ENCODE results near the gene HCFC1.

Gene HCFC1

GRCh38 chrX:153950127-153950526 lies 21.5 kb downstream of the HCFC1 start:
- Histone ChIP-seq H3K9ac (ENCODE audit: low read length) (no peak overlapping the region), H3K18ac (ENCODE audit: low read length) (no peak overlapping the region), H4K91ac (ENCODE audit: low read depth, low read length) (no peak overlapping the region), H2BK120ac (ENCODE audit: insufficient read depth, low read length, poor library complexity) (no peak overlapping the region), H3K27me3 (ENCODE audit: insufficient read depth, low read length) (no peaks in the 10 kb centered on the region), H2BK12ac (ENCODE audit: low read length) (no peak overlapping the region), H3K4me2 (ENCODE audit: low read length) (no peak overlapping the region), H3K9me3 (ENCODE audit: insufficient read depth, low read depth, low read length) (no peaks in the 10 kb centered on the region), H2BK5ac (ENCODE audit: low read depth, low read length, poor library complexity) (no peak overlapping the region), H3K23ac (ENCODE audit: low read length) (no peak overlapping the region), H4K8ac (ENCODE audit: low read depth, low read length) (no peak overlapping the region), H3K14ac (ENCODE audit: low read length) (no peak overlapping the region), H2AK5ac (ENCODE audit: low read length) (no peak overlapping the region), H3K4me3 (ENCODE audit: low read depth, low read length) (no peak overlapping the region), H3K79me1 (ENCODE audit: low read length) (no peaks in the 10 kb centered on the region), H3K79me2 (ENCODE audit: control insufficient read depth, insufficient read depth, low read length, poor library complexity) (no peaks in the 10 kb centered on the region), H2AFZ (ENCODE audit: insufficient read depth, low read length, poor library complexity) (no peak overlapping the region), H4K12ac (ENCODE audit: low read depth, low read length) (no peak overlapping the region), H3K4ac (ENCODE audit: low read depth, low read length) (no peak overlapping the region), H3K36me3 (ENCODE audit: control insufficient read depth in 1 of 2, insufficient read depth in 2 of 2, low read length in 2 of 2) (peaks cover 71 to 74% of the 10 kb centered on the region in 2 experiments), H3K27ac (ENCODE audit: low read depth, low read length) (no peak overlapping the region), H3K4me1 (ENCODE audit: control insufficient read depth in 1 of 2, insufficient read depth in 2 of 2, low read length in 2 of 2) (no peaks in the 10 kb centered on the region)
- no CpG with 5 or more reads among the region's 19 CpGs for WGBS (ENCODE audit: extremely low coverage, insufficient coverage, insufficient read length)
- DNase-seq: peak in 1 of 2 donors; percentile 19

- H3K36me3 ChIP-seq (ENCODE audit: control insufficient read depth in 1 of 2, insufficient read depth in 2 of 2, low read length in 2 of 2): peaks cover 61 to 64% of the 10 kb centered on the region in 2 experiments
- WGBS (ENCODE audit: extremely low coverage, insufficient coverage, insufficient read length): no CpG with 5 or more reads among the region's 30 CpGs
- H2BK120ac ChIP-seq (ENCODE audit: insufficient read depth, low read length, poor library complexity): no peak overlapping the region
- no peak overlapping the region for H2BK5ac ChIP-seq (ENCODE audit: low read depth, low read length, poor library complexity)
- peaks cover 0 to 2% of the 10 kb centered on the region in 2 experiments for H3K4me1 ChIP-seq (ENCODE audit: control insufficient read depth in 1 of 2, insufficient read depth in 2 of 2, low read length in 2 of 2)
- H4K8ac ChIP-seq (ENCODE audit: low read depth, low read length): no peak overlapping the region
- no peak overlapping the region for H2AFZ ChIP-seq (ENCODE audit: insufficient read depth, low read length, poor library complexity)
- no peak overlapping the region for H4K91ac ChIP-seq (ENCODE audit: low read depth, low read length)
- no peak overlapping the region for H3K9ac ChIP-seq (ENCODE audit: low read length)
- H3K27ac ChIP-seq (ENCODE audit: low read depth, low read length): no peak overlapping the region
- no peak overlapping the region for H3K4ac ChIP-seq (ENCODE audit: low read depth, low read length)
- DNase-seq: no peak
- no peaks in the 10 kb centered on the region for H3K27me3 ChIP-seq (ENCODE audit: insufficient read depth, low read length)
- no peak overlapping the region for H3K23ac ChIP-seq (ENCODE audit: low read length)
- H3K4me2 ChIP-seq (ENCODE audit: low read length): no peak overlapping the region
- H3K14ac ChIP-seq (ENCODE audit: low read length): no peak overlapping the region
- H4K12ac ChIP-seq (ENCODE audit: low read depth, low read length): no peak overlapping the region
- no peak overlapping the region for H3K18ac ChIP-seq (ENCODE audit: low read length)
- no peaks in the 10 kb centered on the region for H3K79me2 ChIP-seq (ENCODE audit: control insufficient read depth, insufficient read depth, low read length, poor library complexity)
- H3K9me3 ChIP-seq (ENCODE audit: insufficient read depth, low read depth, low read length): no peaks in the 10 kb centered on the region
- no peak overlapping the region for H3K4me3 ChIP-seq (ENCODE audit: low read depth, low read length)
- H3K79me1 ChIP-seq (ENCODE audit: low read length): no peaks in the 10 kb centered on the region
- no peak overlapping the region for H2BK12ac ChIP-seq (ENCODE audit: low read length)
- H2AK5ac ChIP-seq (ENCODE audit: low read length): no peak overlapping the region
These were observed 22.5 kb downstream of the HCFC1 start for GRCh38 chrX:153948847-153949805.

GRCh38 chrX:153948002-153948466 lies 23.6 kb downstream of the HCFC1 start:
- Histone ChIP-seq H3K4me1 (ENCODE audit: control insufficient read depth in 1 of 2, insufficient read depth in 2 of 2, low read length in 2 of 2) (peaks cover 0 to 2% of the 10 kb centered on the region in 2 experiments), H3K36me3 (ENCODE audit: control insufficient read depth in 1 of 2, insufficient read depth in 2 of 2, low read length in 2 of 2) (peaks cover 50 to 53% of the 10 kb centered on the region in 2 experiments), H2AFZ (ENCODE audit: insufficient read depth, low read length, poor library complexity) (no peak overlapping the region), H2BK12ac (ENCODE audit: low read length) (no peak overlapping the region), H3K79me1 (ENCODE audit: low read length) (no peaks in the 10 kb centered on the region), H3K4me3 (ENCODE audit: low read depth, low read length) (no peak overlapping the region), H3K4ac (ENCODE audit: low read depth, low read length) (no peak overlapping the region), H4K91ac (ENCODE audit: low read depth, low read length) (no peak overlapping the region), H3K79me2 (ENCODE audit: control insufficient read depth, insufficient read depth, low read length, poor library complexity) (no peaks in the 10 kb centered on the region), H3K27ac (ENCODE audit: low read depth, low read length) (no peak overlapping the region), H4K8ac (ENCODE audit: low read depth, low read length) (no peak overlapping the region), H2AK5ac (ENCODE audit: low read length) (no peak overlapping the region), H4K12ac (ENCODE audit: low read depth, low read length) (no peak overlapping the region), H3K9ac (ENCODE audit: low read length) (no peak overlapping the region), H3K23ac (ENCODE audit: low read length) (no peak overlapping the region), H2BK120ac (ENCODE audit: insufficient read depth, low read length, poor library complexity) (no peak overlapping the region), H2BK5ac (ENCODE audit: low read depth, low read length, poor library complexity) (no peak overlapping the region), H3K27me3 (ENCODE audit: insufficient read depth, low read length) (no peaks in the 10 kb centered on the region), H3K18ac (ENCODE audit: low read length) (no peak overlapping the region), H3K14ac (ENCODE audit: low read length) (no peak overlapping the region), H3K9me3 (ENCODE audit: insufficient read depth, low read depth, low read length) (no peaks in the 10 kb centered on the region), H3K4me2 (ENCODE audit: low read length) (no peak overlapping the region)
- no peak for DNase-seq
- no CpG with 5 or more reads among the region's 10 CpGs for WGBS (ENCODE audit: extremely low coverage, insufficient coverage, insufficient read length)

GRCh38 chrX:153947009-153947769 lies 24.4 kb downstream of the HCFC1 start:
- H3K36me3 ChIP-seq (ENCODE audit: control insufficient read depth in 1 of 2, insufficient read depth in 2 of 2, low read length in 2 of 2): peaks cover 41 to 44% of the 10 kb centered on the region in 2 experiments
- H4K91ac ChIP-seq (ENCODE audit: low read depth, low read length): no peak overlapping the region
- no peak overlapping the region for H3K4ac ChIP-seq (ENCODE audit: low read depth, low read length)
- no CpG with 5 or more reads among the region's 19 CpGs for WGBS (ENCODE audit: extremely low coverage, insufficient coverage, insufficient read length)
- no peaks in the 10 kb centered on the region for H3K9me3 ChIP-seq (ENCODE audit: insufficient read depth, low read depth, low read length)
- H3K14ac ChIP-seq (ENCODE audit: low read length): no peak overlapping the region
- no peak overlapping the region for H3K18ac ChIP-seq (ENCODE audit: low read length)
- no peak overlapping the region for H2AFZ ChIP-seq (ENCODE audit: insufficient read depth, low read length, poor library complexity)
- no peak overlapping the region for H2BK5ac ChIP-seq (ENCODE audit: low read depth, low read length, poor library complexity)
- no peaks in the 10 kb centered on the region for H3K79me1 ChIP-seq (ENCODE audit: low read length)
- DNase-seq: peak; percentile 69 to 93
- peak overlapping the region; percentile 54 for H4K12ac ChIP-seq (ENCODE audit: low read depth, low read length)
- H3K4me1 ChIP-seq (ENCODE audit: control insufficient read depth in 1 of 2, insufficient read depth in 2 of 2, low read length in 2 of 2): peaks cover 0 to 2% of the 10 kb centered on the region in 2 experiments
- no peak overlapping the region for H4K8ac ChIP-seq (ENCODE audit: low read depth, low read length)
- no peaks in the 10 kb centered on the region for H3K79me2 ChIP-seq (ENCODE audit: control insufficient read depth, insufficient read depth, low read length, poor library complexity)
- H3K4me3 ChIP-seq (ENCODE audit: low read depth, low read length): no peak overlapping the region
- H3K9ac ChIP-seq (ENCODE audit: low read length): no peak overlapping the region
- H3K27ac ChIP-seq (ENCODE audit: low read depth, low read length): no peak overlapping the region
- H2BK12ac ChIP-seq (ENCODE audit: low read length): no peak overlapping the region
- no peak overlapping the region for H2BK120ac ChIP-seq (ENCODE audit: insufficient read depth, low read length, poor library complexity)
- H3K27me3 ChIP-seq (ENCODE audit: insufficient read depth, low read length): no peaks in the 10 kb centered on the region
- H2AK5ac ChIP-seq (ENCODE audit: low read length): no peak overlapping the region
- no peak overlapping the region for H3K23ac ChIP-seq (ENCODE audit: low read length)
- no peak overlapping the region for H3K4me2 ChIP-seq (ENCODE audit: low read length)
